Activated CD4-positive, alpha-beta T cell treated with anti-CD3 and anti-CD28 coated beads for 36 hours (primary cell): ENCODE measurements around the gene SLCO2A1. TPM values are rescaled to one million over a fixed set of nuclear protein-coding genes. Genes with fewer than 3 reads are reported as not detected.
"Not testable (repeated sequence)": the region's sequence is repeated elsewhere in the genome, so short reads cannot be mapped to it uniquely, and the experiment has no call there.

Experiments used
- ATAC-seq: fragments of 200-7000 bp; cut with Tn5 transposase; one replicate; pipeline ENCODE4 v1.10.0; 2021; ENCODE audit warnings: mild to moderate bottlenecking, moderate library complexity
- CTCF ChIA-PET: fragments of 350-600 bp; sonication (Branson Sonifier 250); formaldehyde crosslinking; loops from one replicate; lab custom pipeline; 2021; ENCODE audit warnings: antibody characterized with exemption; lab: Charles Lee
- POLR2A ChIA-PET: fragments of 350-600 bp; sonication (Branson Sonifier 250); formaldehyde crosslinking; loops from one replicate; lab custom pipeline; 2021; ENCODE audit warnings: antibody characterized with exemption, inconsistent platforms; lab: Charles Lee
- DNase-seq: peaks from one replicate; pipeline ENCODE4 v3.0.0-alpha.2; 2020
- H3K27ac Mint-ChIP-seq: one replicate; pipeline ENCODE4 v1.8.0; 2021; ENCODE audit warnings: mixed read lengths
- H3K27me3 Mint-ChIP-seq: one replicate; pipeline ENCODE4 v1.8.0; 2021; ENCODE audit warnings: mixed read lengths
- H3K36me3 Mint-ChIP-seq: one replicate; pipeline ENCODE4 v1.8.0; 2021; ENCODE audit warnings: low read depth, mixed read lengths
- H3K4me1 Mint-ChIP-seq: one replicate; pipeline ENCODE4 v1.8.0; 2021; ENCODE audit warnings: mixed read lengths
- H3K4me3 Mint-ChIP-seq: one replicate; pipeline ENCODE4 v1.8.0; 2021; ENCODE audit warnings: mild to moderate bottlenecking, moderate library complexity, mixed read lengths
- H3K9me3 Mint-ChIP-seq: one replicate; pipeline ENCODE4 v1.8.0; 2021; ENCODE audit warnings: low read depth, mixed read lengths
- intact Hi-C, 2 experiments: fragments of 100-400 bp; cut with DNase I in 1 of 2; cut with micrococcal nuclease in 1 of 2; formaldehyde crosslinking; loops; one replicate each; pipeline versions ENCODE4 v1.14.2 to v1.15.1; 2022 to 2024; cut with DNase I, micrococcal nuclease
- total RNA-seq, 2 experiments: library from RNA; stranded (reverse); gene quantifications; one replicate each; pipeline ENCODE4 v1.2.3, GENCODE V29; 2021

The SLCO2A1 gene
- total RNA-seq, 2 experiments from 2014 or later = not detected

- POLR2A ChIA-PET, DNase-seq, H3K27me3 Mint-ChIP-seq, H3K4me1 Mint-ChIP-seq, H3K9me3 Mint-ChIP-seq, ATAC-seq, H3K4me3 Mint-ChIP-seq, H3K36me3 Mint-ChIP-seq, intact Hi-C loops, CTCF ChIA-PET, H3K27ac Mint-ChIP-seq: not testable (repeated sequence)
These were observed 40.6 kb upstream of the SLCO2A1 start for GRCh38 chr3:134070281-134070680.

- H3K9me3 Mint-ChIP-seq = no peaks in the 10 kb centered on the region
- DNase-seq (no peak), ATAC-seq (no peak)
- no peaks in the 10 kb centered on the region for H3K36me3 Mint-ChIP-seq
- H3K27ac Mint-ChIP-seq = no peak overlapping the region
- CTCF ChIA-PET = no interaction called here
- POLR2A ChIA-PET = no interaction called here
- intact Hi-C loops = no loop called here
- H3K27me3 Mint-ChIP-seq = no peaks in the 10 kb centered on the region
- no peaks in the 10 kb centered on the region for H3K4me1 Mint-ChIP-seq
- H3K4me3 Mint-ChIP-seq = no peak overlapping the region
These were observed 38.7 kb upstream of the SLCO2A1 start for GRCh38 chr3:134068429-134068828.

DNA sequence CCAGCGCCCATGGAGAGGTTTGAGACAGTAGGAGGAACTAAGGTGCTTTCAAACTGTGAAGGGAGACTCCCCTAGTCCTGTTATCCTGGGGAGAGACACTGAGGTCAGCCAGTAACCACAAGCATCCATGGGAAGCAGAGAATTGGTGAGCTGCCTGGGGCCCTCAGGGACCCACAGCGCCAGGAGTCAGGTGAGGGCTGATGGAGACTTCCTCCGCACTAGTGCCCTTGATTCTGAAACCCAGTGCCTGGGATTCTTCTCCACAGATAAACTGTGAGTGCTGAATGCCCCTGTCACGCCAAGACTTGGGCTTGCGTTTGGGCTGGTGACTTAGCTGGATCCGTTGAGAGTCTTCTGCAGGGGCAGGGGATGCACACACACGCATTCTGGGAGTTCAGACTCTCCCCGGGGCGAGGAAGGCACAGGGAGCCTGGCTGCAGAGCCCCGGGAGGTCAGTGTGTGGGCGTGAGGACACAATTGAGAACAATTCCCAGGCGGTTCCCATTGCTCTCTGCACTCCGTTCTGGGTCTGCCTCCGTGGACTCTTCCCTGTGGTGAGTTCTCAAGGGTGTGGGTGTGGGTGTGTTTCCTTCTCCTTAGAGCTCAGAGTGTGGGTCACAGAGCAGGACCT is 37.9 kb upstream of the SLCO2A1 start:
- DNase-seq (no peak), ATAC-seq (no peak)
- Mint-ChIP-seq H3K9me3 (no peaks in the 10 kb centered on the region), H3K4me3 (no peak overlapping the region), H3K36me3 (no peaks in the 10 kb centered on the region), H3K4me1 (no peaks in the 10 kb centered on the region), H3K27me3 (no peaks in the 10 kb centered on the region), H3K27ac (no peak overlapping the region)
- ChIA-PET CTCF (no interaction called here), POLR2A (no interaction called here)
- intact Hi-C loops = no loop called here

GRCh38 chr3:134066651-134067530 is 37.2 kb upstream of the SLCO2A1 start:
- Mint-ChIP-seq H3K36me3 (no peaks in the 10 kb centered on the region), H3K4me3 (no peak overlapping the region), H3K27ac (no peak overlapping the region), H3K9me3 (no peaks in the 10 kb centered on the region), H3K27me3 (no peaks in the 10 kb centered on the region), H3K4me1 (no peaks in the 10 kb centered on the region)
- intact Hi-C loops = no loop called here
- no peak for ATAC-seq
- no peak for DNase-seq
- ChIA-PET CTCF (interaction anchor here (0.8 kb wide), 1 partner anchor 1061 kb away, joined by 3 read pairs; no protein-coding TSS in a partner anchor), POLR2A (no interaction called here)

- H3K4me1 Mint-ChIP-seq = no peaks in the 10 kb centered on the region
- peaks cover 2% of the 10 kb centered on the region for H3K27me3 Mint-ChIP-seq
- H3K27ac Mint-ChIP-seq = no peak overlapping the region
- H3K9me3 Mint-ChIP-seq = no peaks in the 10 kb centered on the region
- CTCF ChIA-PET = no interaction called here
- no peak overlapping the region for H3K4me3 Mint-ChIP-seq
- intact Hi-C loops = no loop called here
- DNase-seq = no peak
- POLR2A ChIA-PET = no interaction called here
- ATAC-seq = no peak
- no peaks in the 10 kb centered on the region for H3K36me3 Mint-ChIP-seq
These were observed 36.4 kb upstream of the SLCO2A1 start for GRCh38 chr3:134066158-134066541.

DNA sequence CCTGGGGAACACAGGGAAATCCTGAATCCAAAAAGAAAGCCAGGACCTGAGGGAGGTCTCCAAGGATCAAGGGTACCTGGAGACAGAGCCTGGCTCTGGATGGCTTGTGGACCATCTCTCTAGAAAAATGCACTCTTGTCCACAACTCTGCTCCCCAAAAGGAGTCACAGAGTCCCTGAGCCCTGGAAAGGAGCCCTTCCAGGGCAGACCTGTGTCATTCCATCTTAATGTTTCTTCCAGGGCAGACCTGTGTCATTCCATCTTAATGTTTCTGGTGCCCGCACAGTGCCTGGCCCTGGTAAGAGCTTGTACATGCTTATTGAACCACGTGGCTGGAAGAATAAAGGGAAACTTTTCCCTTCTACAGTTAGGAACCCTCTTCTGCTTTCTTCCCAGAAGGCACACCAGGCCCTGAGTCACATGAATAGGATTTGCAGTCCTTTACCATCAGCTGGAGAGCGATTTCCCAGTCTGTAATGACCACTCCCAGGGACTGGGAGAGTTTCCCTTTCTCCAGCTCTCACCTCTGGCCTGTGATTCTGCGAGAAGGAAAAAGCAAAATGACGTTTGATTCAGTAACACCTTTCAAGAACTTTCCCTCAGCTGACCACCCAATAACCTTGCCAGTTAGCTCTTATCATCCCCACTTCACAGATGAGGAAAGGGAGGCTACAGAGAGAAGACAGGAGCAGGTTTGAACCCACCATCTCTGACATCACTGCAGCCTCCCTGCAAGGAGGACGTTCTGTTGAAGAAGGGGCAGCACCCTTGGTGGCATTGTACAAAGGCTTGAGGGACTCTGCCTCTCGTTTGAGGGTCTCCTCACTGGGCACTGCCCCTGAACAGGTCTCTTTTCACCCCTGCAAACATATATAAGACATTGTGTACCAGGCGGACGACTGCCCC is 35.8 kb upstream of the SLCO2A1 start:
- intact Hi-C loops = no loop called here
- no peak overlapping the region for H3K4me3 Mint-ChIP-seq
- H3K27ac Mint-ChIP-seq = no peak overlapping the region
- DNase-seq = no peak
- peaks cover 2% of the 10 kb centered on the region for H3K27me3 Mint-ChIP-seq
- POLR2A ChIA-PET = no interaction called here
- ATAC-seq = no peak
- H3K36me3 Mint-ChIP-seq = no peaks in the 10 kb centered on the region
- CTCF ChIA-PET = no interaction called here
- no peaks in the 10 kb centered on the region for H3K9me3 Mint-ChIP-seq
- H3K4me1 Mint-ChIP-seq = no peaks in the 10 kb centered on the region

DNA sequence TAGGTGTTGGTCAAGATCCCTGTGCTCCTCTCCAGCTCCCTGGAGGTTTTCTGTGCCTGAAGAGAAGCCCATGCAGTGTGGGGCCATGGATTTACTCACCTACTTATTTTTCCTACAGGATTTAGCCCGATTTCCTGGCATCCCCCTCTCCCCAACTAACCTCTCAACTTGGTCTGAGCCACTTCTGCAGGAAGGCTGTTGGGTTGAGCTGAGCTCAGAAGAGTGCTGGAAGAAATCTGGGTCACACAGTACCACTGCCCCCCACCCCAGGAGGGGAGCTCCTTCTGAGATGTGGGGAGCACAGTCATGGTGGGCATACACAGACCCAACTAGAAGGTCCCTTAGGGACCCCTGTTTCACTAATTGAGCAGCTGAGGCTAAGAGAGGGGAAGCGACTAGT is 34.4 kb upstream of the SLCO2A1 start:
- no peak overlapping the region for H3K27ac Mint-ChIP-seq
- H3K9me3 Mint-ChIP-seq = no peaks in the 10 kb centered on the region
- no peaks in the 10 kb centered on the region for H3K36me3 Mint-ChIP-seq
- no peaks in the 10 kb centered on the region for H3K4me1 Mint-ChIP-seq
- DNase-seq (no peak), ATAC-seq (no peak)
- intact Hi-C loops = no loop called here
- POLR2A ChIA-PET = no interaction called here
- CTCF ChIA-PET = no interaction called here
- H3K27me3 Mint-ChIP-seq = peaks cover 2% of the 10 kb centered on the region
- no peak overlapping the region for H3K4me3 Mint-ChIP-seq

DNA sequence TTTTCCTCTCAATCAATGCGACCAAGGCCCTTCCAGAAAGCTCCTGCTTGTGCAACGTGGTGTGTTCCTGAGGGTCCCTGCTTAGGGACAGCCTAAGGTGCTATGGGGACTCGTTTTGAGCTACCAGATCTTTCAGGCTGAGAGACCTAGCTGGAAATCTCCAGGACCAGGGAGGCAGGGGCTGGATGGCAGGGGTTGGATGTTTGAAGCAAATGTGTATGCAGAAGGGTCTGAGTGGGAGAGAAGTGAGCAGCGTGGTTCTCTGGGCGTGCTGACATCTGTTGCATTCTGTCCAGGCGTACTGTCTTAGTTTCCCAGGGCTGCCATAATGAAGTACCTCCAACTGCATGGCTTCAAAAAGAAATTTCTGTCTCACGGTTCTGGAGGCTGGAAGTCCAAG is 31.7 kb upstream of the SLCO2A1 start:
- POLR2A ChIA-PET = no interaction called here
- Mint-ChIP-seq H3K27me3 (peaks cover 2% of the 10 kb centered on the region), H3K4me3 (no peak overlapping the region), H3K36me3 (no peaks in the 10 kb centered on the region), H3K4me1 (no peaks in the 10 kb centered on the region), H3K9me3 (no peaks in the 10 kb centered on the region), H3K27ac (no peak overlapping the region)
- no peak for DNase-seq
- CTCF ChIA-PET = interaction anchor here (0.7 kb wide), 1 partner anchor 11 kb away, joined by 3 read pairs; no protein-coding TSS in a partner anchor
- no peak for ATAC-seq
- intact Hi-C loops = no loop called here

DNA sequence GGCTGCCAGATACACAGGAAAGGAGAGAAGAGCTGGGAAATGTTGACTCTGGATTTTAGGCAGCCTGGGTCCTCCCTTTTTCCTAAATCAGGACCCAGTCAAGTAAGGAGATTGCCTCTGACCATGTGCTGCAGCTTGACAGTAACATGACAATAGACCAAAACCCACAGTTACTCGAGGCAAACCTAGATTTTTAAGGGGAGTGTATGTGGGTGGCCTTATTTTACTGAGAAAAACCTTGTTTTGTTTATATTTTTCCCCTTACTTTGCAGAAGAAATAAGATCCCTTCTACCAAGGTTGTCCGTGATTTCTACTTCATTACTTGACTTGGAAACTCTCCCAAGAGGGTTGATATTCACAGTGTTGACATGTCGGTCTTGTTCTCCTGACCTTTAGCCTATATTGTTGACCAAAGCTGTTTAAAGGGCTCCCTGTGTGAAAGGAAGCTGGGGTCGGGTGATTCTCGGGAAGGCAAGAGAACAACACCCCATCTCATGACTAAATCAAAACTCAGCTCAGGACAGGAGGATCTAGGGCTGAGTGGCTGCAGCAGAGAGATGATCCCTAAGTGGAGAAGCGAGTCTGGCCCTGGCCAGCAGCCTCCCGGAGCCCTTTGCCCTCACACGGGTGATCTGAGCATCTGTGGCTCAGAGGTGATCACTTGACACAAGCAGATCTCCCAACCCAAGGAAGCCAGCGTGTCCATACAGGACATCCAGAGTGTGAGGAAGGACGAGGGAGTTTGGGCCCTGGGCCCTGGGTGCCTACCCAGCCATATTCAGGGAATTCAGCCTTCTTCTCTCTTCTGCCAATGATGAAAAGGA is 31.0 kb upstream of the SLCO2A1 start:
- Mint-ChIP-seq H3K9me3 (no peaks in the 10 kb centered on the region), H3K4me1 (no peaks in the 10 kb centered on the region), H3K4me3 (no peak overlapping the region), H3K27ac (no peak overlapping the region), H3K36me3 (no peaks in the 10 kb centered on the region), H3K27me3 (peaks cover 2% of the 10 kb centered on the region)
- ChIA-PET CTCF (interaction anchor here (0.7 to 1.0 kb wide), 2 partner anchors 10 to 11 kb away, joined by 3 read pairs; no protein-coding TSS in a partner anchor), POLR2A (no interaction called here)
- no peak for ATAC-seq
- intact Hi-C loops = no loop called here
- DNase-seq = no peak

DNA sequence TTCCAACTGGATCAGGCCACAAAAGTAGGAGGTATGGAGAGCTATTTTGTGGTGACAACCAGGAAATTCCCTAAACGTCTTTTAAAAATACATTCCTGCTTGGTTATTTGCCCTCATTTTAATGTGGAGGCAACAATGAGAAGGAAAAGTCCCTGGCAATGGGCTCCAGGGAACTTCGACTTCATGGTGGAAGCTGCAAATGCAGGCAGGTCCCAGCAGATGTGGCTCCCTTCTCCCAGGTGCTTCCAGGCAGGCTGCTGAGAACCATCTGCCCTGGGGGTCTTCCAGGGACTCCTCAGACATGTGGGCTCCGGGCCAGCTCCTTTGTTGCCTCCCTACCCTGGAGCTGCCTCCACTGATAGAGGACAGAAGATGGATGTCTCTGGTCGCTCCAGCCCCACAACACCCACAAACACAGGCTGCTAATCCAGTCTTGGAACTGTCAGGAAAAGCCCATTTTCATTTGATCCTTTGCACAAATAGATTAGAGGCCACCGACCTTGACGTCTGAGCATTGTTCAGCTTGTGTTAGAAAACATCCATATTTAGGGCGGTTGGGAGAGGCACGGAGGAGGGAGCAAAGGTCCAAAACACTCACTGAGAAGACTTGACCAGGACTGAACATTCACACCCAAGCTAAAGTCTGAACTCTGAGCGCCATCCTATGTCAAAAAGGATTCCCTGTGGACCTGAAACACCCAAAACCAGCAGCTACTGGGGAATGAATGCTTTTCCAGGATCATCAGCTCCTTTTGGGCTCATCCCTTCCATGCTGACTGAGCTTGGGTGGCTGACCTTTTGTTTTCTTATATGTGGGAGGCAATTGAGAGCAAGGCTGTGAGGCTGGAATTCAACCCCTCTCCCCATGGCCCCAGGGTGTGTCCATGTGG is 30.2 kb upstream of the SLCO2A1 start:
- ChIA-PET POLR2A (no interaction called here), CTCF (interaction anchor here (1.0 kb wide), 1 partner anchor 12 kb away, joined by 3 read pairs; no protein-coding TSS in a partner anchor)
- DNase-seq (no peak), ATAC-seq (no peak)
- no peak overlapping the region for H3K27ac Mint-ChIP-seq
- intact Hi-C loops = no loop called here
- H3K36me3 Mint-ChIP-seq = no peaks in the 10 kb centered on the region
- H3K4me1 Mint-ChIP-seq = no peaks in the 10 kb centered on the region
- no peaks in the 10 kb centered on the region for H3K9me3 Mint-ChIP-seq
- H3K4me3 Mint-ChIP-seq = no peak overlapping the region
- H3K27me3 Mint-ChIP-seq = peaks cover 2% of the 10 kb centered on the region
